Measurements from ENCODE around the gene CADM2. TPM values are rescaled to one million over a fixed set of nuclear protein-coding genes. Genes with fewer than 3 reads are reported as not detected.

CADM2 gene
- total and polyA plus RNA-seq, 3 donors from 2014 or later, result 1.3 to 4.0 (median 2.7) TPM

GRCh38 chr3:85672761-85673160 is 714.0 kb downstream of the CADM2 start:
- DNase-seq, result no peak

DNA sequence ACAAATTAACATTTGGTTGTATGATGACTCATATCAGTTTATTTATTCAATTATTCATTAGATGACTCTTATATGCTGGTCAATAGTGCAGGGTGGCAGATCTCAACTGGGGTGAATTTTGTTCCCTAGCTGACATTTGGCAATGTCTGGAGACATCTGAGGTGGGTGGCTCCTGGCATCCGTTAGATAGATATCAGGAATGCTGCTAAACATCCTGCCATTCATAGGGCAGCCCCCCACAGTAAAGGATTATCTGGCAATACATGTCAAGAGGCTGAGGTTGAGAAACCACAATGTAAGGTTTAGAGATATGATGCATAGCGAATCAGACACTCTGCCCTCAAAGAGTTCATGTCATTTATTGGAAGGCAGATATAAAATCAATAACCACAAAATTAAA is 719.9 kb downstream of the CADM2 start:
- TF ChIP-seq POLR2A (IDR thresholded peaks at IDR 0.05), result no peak
- H3K9me3 ChIP-seq, result no peaks in the 10 kb centered on the region
- H3K4me3 ChIP-seq, result no peak overlapping the region
- WGBS, 2 donors, result 69 to 100% methylated on average over 2 of the region's 2 CpGs
- no peak overlapping the region for H3K27ac ChIP-seq
- no peak for DNase-seq
- no peaks in the 10 kb centered on the region for H3K36me3 ChIP-seq (ENCODE audit: low read depth, missing control alignments)
- H3K4me1 ChIP-seq, result no peaks in the 10 kb centered on the region
- intact Hi-C loops (cut with DNase I; ENCODE audit: low total_unique reads), result no loop called here
- no peaks in the 10 kb centered on the region for H3K27me3 ChIP-seq

More at GRCh38 chr3:85672761-85673160, 714.0 kb downstream of the CADM2 start:
- Histone ChIP-seq H3K4me1 (no peaks in the 10 kb centered on the region), H3K27ac (no peak overlapping the region), H3K9me3 (no peaks in the 10 kb centered on the region), H3K4me3 (no peak overlapping the region), H3K36me3 (ENCODE audit: low read depth, missing control alignments) (no peaks in the 10 kb centered on the region), H3K27me3 (no peaks in the 10 kb centered on the region)
- WGBS, 2 donors, result 90 to 97% methylated on average over 1 of the region's 1 CpG
- intact Hi-C loops (cut with DNase I; ENCODE audit: low total_unique reads), result no loop called here
- TF ChIP-seq POLR2A (IDR thresholded peaks at IDR 0.05) (no peak), CTCF (IDR thresholded peaks at IDR 0.05) (no peak)

GRCh38 chr3:85681906-85682305 is 723.1 kb downstream of the CADM2 start:
- WGBS, 2 donors, result 59 to 67% methylated on average over 1 of the region's 1 CpG
- H3K27me3 ChIP-seq, result no peaks in the 10 kb centered on the region
- no peaks in the 10 kb centered on the region for H3K36me3 ChIP-seq (ENCODE audit: low read depth, missing control alignments)
- TF ChIP-seq POLR2A (IDR thresholded peaks at IDR 0.05), result no peak
- TF ChIP-seq CTCF (IDR thresholded peaks at IDR 0.05), result no peak
- no peak for DNase-seq
- no peaks in the 10 kb centered on the region for H3K4me1 ChIP-seq
- no peak overlapping the region for H3K27ac ChIP-seq
- intact Hi-C loops (cut with DNase I; ENCODE audit: low total_unique reads), result no loop called here
- H3K4me3 ChIP-seq, result no peak overlapping the region
- no peaks in the 10 kb centered on the region for H3K9me3 ChIP-seq

DNA sequence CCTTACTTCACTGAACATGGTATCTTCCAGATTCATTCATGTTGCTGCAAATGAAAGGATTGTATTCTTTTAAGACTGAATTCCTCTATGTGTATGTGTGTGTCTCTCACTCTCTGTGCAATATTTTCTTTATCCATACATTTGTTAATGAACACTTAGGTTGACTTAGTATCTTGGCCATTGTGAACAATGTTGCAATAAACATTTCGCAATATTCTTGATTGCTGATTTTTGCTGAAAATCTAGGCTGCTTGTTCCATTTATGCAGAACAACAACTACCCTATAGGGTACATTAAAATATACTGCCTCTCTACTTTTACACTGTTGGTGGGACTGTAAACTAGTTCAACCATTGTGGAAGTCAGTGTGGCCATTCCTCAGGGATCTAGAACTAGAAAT is 732.4 kb downstream of the CADM2 start:
- H3K27ac ChIP-seq, result no peak overlapping the region
- no peaks in the 10 kb centered on the region for H3K9me3 ChIP-seq
- H3K4me1 ChIP-seq, result no peaks in the 10 kb centered on the region
- WGBS, 2 donors, result 75 to 86% methylated on average over 1 of the region's 1 CpG
- TF ChIP-seq POLR2A (IDR thresholded peaks at IDR 0.05) (no peak), CTCF (IDR thresholded peaks at IDR 0.05) (no peak)
- no peaks in the 10 kb centered on the region for H3K27me3 ChIP-seq
- intact Hi-C loops (cut with DNase I; ENCODE audit: low total_unique reads), result no loop called here
- no peak for DNase-seq
- H3K4me3 ChIP-seq, result no peak overlapping the region
- no peaks in the 10 kb centered on the region for H3K36me3 ChIP-seq (ENCODE audit: low read depth, missing control alignments)

DNA sequence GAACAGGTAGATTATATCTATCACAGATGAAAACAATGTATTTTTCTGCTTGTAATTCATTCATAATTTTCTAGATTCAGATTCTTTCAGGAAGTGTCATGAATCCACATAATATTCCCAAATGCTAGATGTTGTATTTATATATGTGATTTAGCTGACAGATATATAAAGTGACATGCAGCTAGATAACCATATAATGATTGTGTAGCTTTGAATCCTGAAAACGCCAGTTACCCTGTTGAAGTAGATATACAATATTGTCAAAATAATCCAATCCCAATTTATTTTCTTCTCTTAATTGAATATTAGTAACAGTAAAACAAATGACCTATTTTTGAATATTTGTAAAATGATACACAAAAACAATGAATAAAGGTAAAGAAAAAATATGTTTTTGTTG is 738.4 kb downstream of the CADM2 start:
- no peaks in the 10 kb centered on the region for H3K4me1 ChIP-seq
- intact Hi-C loops (cut with DNase I; ENCODE audit: low total_unique reads), result no loop called here
- no peak for TF ChIP-seq POLR2A (IDR thresholded peaks at IDR 0.05)
- no peak for TF ChIP-seq CTCF (IDR thresholded peaks at IDR 0.05)
- WGBS, 2 donors, result 91 to 93% methylated on average over 1 of the region's 1 CpG
- H3K9me3 ChIP-seq, result no peaks in the 10 kb centered on the region
- no peak for DNase-seq
- H3K36me3 ChIP-seq (ENCODE audit: low read depth, missing control alignments), result no peaks in the 10 kb centered on the region
- no peak overlapping the region for H3K4me3 ChIP-seq
- no peak overlapping the region for H3K27ac ChIP-seq
- H3K27me3 ChIP-seq, result no peaks in the 10 kb centered on the region
